Measurements from ENCODE around the gene HHAT.

- no peak for TF ChIP-seq MTF1 (CRISPR knock-in tag; IDR thresholded peaks at IDR 0.05)
- TF ChIP-seq NR1H2 (CRISPR knock-in tag; IDR thresholded peaks at IDR 0.05; ENCODE audit: borderline replicate concordance, low read depth) = no peak
- TF ChIP-seq TAF1 (CRISPR knock-in tag; IDR thresholded peaks at IDR 0.05) = no peak
- TF ChIP-seq CTCF (CRISPR knock-in tag; IDR thresholded peaks at IDR 0.05) = no peak
- no peak for TF ChIP-seq RERE (CRISPR knock-in tag; IDR thresholded peaks at IDR 0.05; ENCODE audit: low read depth)
- no peak for TF ChIP-seq ZNF276 (CRISPR knock-in tag; IDR thresholded peaks at IDR 0.05; ENCODE audit: low read depth)
Observed at GRCh38 chr1:210332233-210332632, 3.5 kb downstream of the HHAT start.
